Retinal pigment epithelial cell (primary cell): ENCODE data around the gene TAF13.
A peak's percentile ranks its signal among the peaks of the same experiment; 100 is the strongest.

Experiments used
- DNase-seq: peaks from one replicate; pipeline ENCODE4 v3.0.0-alpha.2; 2010; ENCODE audit warnings: low read depth
- H3K4me3 ChIP-seq: 2 replicates; pipeline ENCODE4 v1.5.1; 2011; ENCODE audit warnings: mild to moderate bottlenecking, low read length, control low read depth, moderate library complexity
- TF ChIP-seq, protein P1 (sequence below): conservative IDR thresholded peaks from 2 replicates; pipeline ENCODE4 v1.5.1; 2011; ENCODE audit warnings: low read depth, low read length, control low read depth, inconsistent platforms

The TAF13 gene

DNA sequence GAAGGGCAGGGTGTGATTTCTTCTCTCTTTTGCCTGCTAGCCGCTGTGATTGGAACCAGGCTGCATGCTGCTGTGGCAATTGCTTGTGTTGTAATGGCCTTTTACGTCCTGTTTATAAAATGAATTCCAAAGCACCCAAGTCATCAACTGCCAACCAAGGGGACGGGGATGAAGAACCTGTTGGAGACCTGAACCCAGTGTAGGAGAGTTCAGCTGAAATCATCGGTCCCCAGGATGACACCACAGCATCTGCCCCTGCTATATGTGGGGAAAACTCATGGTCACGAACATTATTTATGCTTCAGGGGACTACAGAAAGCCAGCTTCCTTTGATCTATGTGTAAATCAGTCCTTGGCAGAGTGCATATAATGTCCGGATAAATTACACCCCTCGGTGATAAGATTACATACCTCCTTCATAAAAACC is 18.6 kb upstream of the TAF13 start:
- DNase-seq, result no peak
- TF ChIP-seq, protein P1, sequence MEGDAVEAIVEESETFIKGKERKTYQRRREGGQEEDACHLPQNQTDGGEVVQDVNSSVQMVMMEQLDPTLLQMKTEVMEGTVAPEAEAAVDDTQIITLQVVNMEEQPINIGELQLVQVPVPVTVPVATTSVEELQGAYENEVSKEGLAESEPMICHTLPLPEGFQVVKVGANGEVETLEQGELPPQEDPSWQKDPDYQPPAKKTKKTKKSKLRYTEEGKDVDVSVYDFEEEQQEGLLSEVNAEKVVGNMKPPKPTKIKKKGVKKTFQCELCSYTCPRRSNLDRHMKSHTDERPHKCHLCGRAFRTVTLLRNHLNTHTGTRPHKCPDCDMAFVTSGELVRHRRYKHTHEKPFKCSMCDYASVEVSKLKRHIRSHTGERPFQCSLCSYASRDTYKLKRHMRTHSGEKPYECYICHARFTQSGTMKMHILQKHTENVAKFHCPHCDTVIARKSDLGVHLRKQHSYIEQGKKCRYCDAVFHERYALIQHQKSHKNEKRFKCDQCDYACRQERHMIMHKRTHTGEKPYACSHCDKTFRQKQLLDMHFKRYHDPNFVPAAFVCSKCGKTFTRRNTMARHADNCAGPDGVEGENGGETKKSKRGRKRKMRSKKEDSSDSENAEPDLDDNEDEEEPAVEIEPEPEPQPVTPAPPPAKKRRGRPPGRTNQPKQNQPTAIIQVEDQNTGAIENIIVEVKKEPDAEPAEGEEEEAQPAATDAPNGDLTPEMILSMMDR, result no peak
- H3K4me3 ChIP-seq, result no peak overlapping the region

DNA sequence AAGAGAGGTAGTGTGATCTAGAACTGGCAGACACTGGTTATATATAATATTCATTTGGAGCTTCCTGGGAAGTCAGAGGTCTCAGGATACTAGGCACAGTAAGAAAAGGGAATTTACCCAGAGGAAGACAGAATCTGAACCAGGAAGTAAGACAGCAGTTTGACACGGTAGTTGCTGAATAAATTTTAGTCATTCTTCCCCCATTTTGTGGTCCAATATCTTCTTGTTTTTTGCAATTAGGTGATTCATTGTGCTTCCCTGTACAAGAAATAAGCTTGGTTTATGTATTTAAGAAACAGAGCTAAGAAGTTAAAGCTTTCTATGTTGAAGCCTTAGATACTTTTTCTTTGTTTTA is 16.0 kb upstream of the TAF13 start:
- peak overlapping the region; percentile 93 for H3K4me3 ChIP-seq
- TF ChIP-seq, protein P1, result no peak
- no peak for DNase-seq

DNA sequence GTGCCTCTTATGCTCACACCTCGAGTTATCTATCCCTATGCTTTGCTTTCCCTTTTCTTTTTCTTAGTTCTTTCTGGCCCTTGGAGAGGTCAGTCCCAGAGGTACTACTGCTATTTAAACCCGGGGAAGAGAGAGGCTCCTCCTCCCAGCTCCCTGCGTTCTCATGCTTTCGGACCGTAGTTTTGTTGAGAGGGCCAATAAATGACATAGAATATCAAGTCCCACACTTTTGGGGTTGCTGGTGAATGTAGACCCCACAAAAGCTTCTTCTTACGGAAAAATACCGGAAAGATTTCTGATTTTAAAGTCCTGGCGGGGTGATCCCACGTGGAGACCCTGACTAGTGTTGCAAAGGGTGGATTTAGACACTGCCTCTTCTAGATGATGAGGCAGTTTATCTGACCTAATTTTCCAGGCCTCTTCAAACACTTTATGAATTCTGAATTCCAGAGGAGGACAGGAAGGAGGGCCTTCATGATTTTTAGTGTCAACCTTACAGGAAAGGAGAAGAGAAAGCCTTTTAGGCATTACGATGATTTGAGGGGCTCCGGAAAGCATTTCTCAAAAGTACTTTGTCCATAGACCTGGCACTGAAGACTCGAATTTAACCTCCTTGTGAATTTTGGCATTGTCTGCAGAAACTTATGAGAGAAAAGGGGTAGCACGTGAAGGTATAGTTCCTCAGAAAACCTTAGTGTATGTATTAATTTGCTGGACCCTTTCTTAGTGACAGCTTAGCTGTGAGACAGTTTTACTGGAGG is 15.5 kb upstream of the TAF13 start:
- no peak for DNase-seq
- peak overlapping the region; percentile 93 for H3K4me3 ChIP-seq
- TF ChIP-seq, protein P1, result no peak

DNA sequence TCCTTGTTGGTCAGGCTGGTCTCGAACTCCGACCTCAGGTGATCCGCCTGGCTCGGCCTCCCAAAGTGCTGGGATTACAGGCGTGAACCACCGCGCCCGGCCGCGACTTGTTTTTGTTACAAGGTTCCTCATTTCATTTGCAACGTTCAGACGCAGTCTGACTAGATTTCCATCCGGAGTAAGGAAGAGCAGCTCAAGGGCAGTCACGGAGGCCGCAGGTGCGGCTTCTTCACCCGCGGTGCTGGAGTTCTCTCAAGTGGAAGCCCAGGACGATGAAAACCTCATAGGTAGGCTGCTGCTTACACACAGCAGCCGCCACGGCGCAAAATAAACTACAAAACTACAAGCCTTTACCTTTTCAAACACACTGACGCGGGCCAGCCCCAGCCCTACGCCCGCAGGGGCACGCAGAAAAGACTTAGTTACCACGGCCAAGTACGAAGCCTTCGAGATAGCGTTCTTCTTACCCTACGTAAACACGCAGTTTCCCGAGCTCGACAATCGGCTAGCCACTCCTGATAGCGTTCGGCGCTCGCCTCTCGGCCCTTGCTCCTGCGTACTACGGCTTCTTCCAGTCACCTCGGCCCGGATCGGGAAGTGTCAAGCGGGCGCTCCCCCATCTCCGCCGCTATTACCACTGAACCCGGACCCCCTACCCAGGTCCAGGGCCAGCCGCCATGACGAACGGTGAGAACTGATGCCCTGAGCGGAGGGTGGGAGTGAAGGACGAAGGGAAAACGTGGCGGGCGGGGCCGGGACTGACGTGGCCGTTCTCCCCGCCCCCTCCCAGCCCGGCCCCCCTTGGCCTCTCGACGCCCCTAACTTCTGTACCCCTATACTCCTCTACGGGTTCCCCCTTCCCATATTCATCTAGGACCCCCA is 14.6 kb upstream of the TAF13 start, which contains the start of gene TMEM167B:
Gene TMEM167B, plus strand, starts transcription at position 569 of the 882 bp plus-strand sequence. Its CDS starts 109 bp downstream, at position 678.
- DNase-seq, result peak; percentile 88
- H3K4me3 ChIP-seq, result peak within 1 kb of the TSS; percentile 93
- TF ChIP-seq, protein P1, result no peak

DNA sequence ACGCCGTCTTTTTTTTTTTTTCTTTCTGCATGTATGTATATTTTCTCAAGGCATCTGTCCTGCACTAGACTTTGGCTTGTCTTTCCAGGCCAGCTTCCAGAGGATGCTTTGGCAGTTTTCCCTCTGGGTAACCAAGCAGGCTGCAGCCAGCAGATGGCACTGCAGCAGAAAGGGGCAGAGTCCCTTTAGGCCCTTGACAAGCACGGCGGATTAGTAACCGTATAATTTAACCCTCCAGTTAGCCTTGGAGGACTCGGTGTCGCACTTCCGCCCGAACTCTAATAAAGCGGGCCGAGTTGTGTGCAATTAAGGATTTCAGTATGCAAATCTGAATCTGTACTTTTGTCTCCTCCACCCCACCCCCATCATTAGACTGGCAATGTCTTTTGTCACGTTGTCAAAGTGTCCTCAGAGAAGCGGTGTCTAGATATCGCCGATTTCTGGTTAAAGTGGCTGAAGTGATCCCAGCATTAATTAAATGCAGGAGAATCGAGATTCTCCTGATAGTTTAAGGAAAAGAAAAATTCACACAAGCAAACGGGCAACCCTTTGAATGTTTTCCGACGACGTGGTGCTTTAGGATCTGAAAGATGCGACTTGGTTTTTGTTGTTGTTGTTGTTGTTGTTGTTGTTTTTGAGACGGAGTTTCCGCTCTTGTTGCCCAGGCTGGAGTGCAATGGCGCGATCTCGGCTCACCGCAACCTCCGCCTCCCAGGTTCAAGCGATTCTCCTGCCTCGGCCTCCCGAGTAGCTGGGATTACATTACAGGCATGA is 13.6 kb upstream of the TAF13 start:
- H3K4me3 ChIP-seq, result peak overlapping the region; percentile 9
- DNase-seq, result no peak
- TF ChIP-seq, protein P1, result peak; percentile 83

DNA sequence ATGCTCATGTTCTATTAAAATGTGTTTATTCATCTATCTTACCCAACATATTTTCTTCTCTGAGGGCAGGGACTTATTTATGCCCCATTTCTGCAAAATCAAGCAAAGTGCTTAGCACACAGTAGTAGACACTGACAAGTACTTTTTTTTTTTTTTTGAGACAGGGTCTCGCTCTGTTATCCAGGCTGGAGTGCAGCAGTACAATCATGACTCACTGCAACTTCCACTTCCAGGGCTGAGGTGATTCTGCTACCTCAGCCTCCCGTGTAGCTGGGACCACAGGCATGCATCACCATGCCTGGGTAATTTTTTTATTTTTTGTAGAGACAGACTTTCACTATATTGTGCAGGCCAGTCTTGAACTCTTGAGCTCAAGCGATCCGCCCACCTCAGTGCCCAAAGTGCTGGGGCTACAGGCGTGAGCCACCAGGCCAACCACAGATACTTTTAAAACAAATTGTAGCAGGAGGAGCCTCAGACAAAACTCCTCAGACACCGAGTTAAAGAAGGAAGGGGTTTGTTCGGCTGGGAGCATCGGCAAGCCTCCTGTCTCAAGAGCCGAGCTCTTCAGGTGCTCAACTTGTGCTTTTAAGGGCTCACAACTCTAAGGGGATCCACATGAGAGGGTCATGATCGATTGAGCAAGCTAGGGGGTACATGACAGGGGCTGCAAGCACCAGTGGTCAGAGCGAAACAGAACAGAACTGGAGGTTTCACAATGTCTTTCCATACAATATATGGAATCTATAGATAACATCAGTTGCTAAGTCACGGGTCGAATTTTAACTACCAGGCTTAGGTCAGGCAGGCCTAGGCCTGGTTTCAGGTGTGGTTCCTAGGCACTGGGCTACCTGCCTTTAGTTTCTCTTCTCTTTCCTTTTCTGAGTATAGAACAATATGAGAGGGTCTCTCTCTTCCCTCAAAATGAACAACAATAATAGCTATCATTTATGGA is 9.0 kb upstream of the TAF13 start:
- DNase-seq, result no peak
- H3K4me3 ChIP-seq, result no peak overlapping the region
- TF ChIP-seq, protein P1, result no peak
